SJSA1 (cell line): ENCODE results near the gene NTRK3. TPM values are rescaled to one million over a fixed set of nuclear protein-coding genes. Genes with fewer than 3 reads are reported as not detected.

Experiments
- DNase-seq, 2 experiments: peaks; one replicate each; pipeline ENCODE4 v3.0.0-alpha.2; 2015 to 2020; ENCODE audit warnings: low spot score in 2 of 2, low read depth in 1 of 2
- H3K27ac ChIP-seq: fragments of 250-450 bp; sonication (Bioruptor Pico); 2 replicates; pipeline ENCODE4 v1.5.1; 2020; ENCODE audit warnings: mild to moderate bottlenecking, moderate library complexity
- H3K27me3 ChIP-seq: fragments of 250-450 bp; sonication (Bioruptor Pico); replicated peaks from 2 replicates; pipeline ENCODE4 v1.5.1; 2020; ENCODE audit warnings: mild to moderate bottlenecking, moderate library complexity
- H3K36me3 ChIP-seq: fragments of 250-450 bp; sonication (Bioruptor Pico); 2 replicates; pipeline ENCODE4 v1.5.1; 2020; ENCODE audit warnings: mild to moderate bottlenecking
- H3K4me1 ChIP-seq: fragments of 250-450 bp; sonication (Bioruptor Pico); replicated peaks from 2 replicates; pipeline ENCODE4 v1.6.1; 2021; ENCODE audit warnings: mild to moderate bottlenecking
- H3K4me3 ChIP-seq: fragments of 250-450 bp; sonication (Bioruptor Pico); 2 replicates; pipeline ENCODE4 v1.5.1; 2020; ENCODE audit warnings: mild to moderate bottlenecking
- H3K9me3 ChIP-seq: fragments of 250-450 bp; sonication (Bioruptor Pico); replicated peaks from 2 replicates; pipeline ENCODE4 v1.5.1; 2020; ENCODE audit warnings: mild to moderate bottlenecking
- total RNA-seq: library from RNA; depleted of rRNA; stranded (reverse); fragments of >200 nt; shearing (Covaris generic); gene quantifications from 2 replicates; pipeline ENCODE4 v1.2.3, GENCODE V29; 2014; rRNA removed

NTRK3 gene
- 0.09 TPM in 1 of 2 replicates, not detected in the other for total RNA-seq

DNA sequence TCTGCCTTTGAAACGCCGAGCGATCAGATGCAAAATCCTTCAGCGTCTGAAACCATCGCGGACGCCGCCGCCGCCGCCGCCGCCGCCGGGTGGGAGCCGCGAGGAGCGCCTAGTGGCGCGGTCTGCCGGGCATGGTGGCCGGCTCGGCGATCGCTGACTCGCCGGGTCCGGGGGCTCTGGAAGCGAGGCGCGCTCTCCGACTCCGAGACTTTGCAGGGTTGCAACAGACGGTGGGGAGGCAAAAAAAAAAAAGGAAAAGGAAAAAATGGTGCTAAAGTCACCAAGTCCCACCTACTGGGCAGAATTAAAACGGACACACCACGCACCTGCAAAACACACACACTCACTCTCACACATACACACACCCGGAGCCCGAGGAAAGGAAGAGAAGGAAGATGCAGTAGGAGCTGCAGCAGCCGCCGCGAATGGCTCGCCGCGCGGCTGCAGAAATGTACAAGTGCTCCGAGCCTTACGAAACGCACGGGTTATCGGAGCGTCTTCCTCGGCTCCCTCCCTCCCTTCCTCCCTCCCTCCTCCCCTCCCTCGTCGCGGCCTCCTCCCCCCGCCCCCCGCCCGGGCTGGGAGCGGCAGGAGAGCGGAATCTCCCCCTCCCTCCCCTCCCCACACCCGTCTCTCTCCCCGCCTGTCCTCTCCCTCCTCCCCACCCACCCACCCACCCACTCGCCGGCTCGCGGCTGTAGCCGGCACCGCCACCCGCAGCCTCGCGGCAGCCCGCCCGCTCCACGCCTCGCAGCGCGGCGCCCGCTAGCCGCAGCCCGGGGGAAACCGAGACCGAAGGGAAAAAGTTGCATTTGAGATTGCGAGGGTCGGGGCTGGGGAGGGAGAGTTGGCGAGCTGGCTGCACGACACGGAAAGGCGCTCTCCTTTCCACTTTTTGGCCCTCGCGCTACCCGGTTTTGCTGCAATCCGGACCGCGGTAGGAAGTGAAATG, at the start of gene NTRK3:
NTRK3 (minus strand) TSS at position 461 of the 952 bp plus-strand sequence. CDS start 586 bp downstream, outside the sequence.
- DNase-seq = no peak
- Histone ChIP-seq H3K27ac (no peak within 1 kb of the TSS), H3K4me3 (no peak within 1 kb of the TSS), H3K4me1 (peaks cover 4% of the 10 kb centered on the region), H3K9me3 (no peaks in the 10 kb centered on the region), H3K27me3 (peaks cover 37% of the 10 kb centered on the region), H3K36me3 (no peaks in the 10 kb centered on the region)

GRCh38 chr15:88303395-88303794, 46.9 kb upstream of the NTRK3 start:
- H3K27me3 ChIP-seq = no peaks in the 10 kb centered on the region
- no peak for DNase-seq
- H3K4me1 ChIP-seq = no peaks in the 10 kb centered on the region
- no peaks in the 10 kb centered on the region for H3K9me3 ChIP-seq
- H3K36me3 ChIP-seq = no peaks in the 10 kb centered on the region
- H3K27ac ChIP-seq = no peak overlapping the region
- H3K4me3 ChIP-seq = no peak overlapping the region

GRCh38 chr15:88302373-88302772, 45.8 kb upstream of the NTRK3 start:
- Histone ChIP-seq H3K27ac (no peak overlapping the region), H3K27me3 (no peaks in the 10 kb centered on the region), H3K9me3 (no peaks in the 10 kb centered on the region), H3K4me3 (no peak overlapping the region), H3K36me3 (no peaks in the 10 kb centered on the region), H3K4me1 (no peaks in the 10 kb centered on the region)
- no peak for DNase-seq

DNA sequence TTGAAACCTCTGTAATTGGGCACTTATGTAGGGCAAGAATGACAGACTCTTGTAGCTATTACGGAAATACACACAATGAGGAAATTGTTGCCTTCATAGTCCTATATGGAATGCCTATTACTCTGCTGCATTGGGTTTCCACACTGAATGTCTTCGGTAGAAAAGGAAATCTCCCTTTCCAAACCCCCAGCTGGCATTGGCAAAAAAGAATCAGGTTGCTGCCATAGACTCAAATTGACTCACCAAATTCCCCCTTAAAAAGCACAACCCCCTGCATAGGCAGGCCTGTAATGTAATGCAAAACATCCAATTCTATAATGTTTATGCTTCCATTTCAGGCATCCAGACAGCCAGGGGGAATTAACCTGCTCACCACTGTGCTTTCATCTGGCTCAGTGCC, 44.8 kb upstream of the NTRK3 start:
- no peaks in the 10 kb centered on the region for H3K4me1 ChIP-seq
- no peaks in the 10 kb centered on the region for H3K9me3 ChIP-seq
- DNase-seq = no peak
- no peak overlapping the region for H3K27ac ChIP-seq
- no peaks in the 10 kb centered on the region for H3K36me3 ChIP-seq
- H3K4me3 ChIP-seq = no peak overlapping the region
- H3K27me3 ChIP-seq = no peaks in the 10 kb centered on the region

- DNase-seq = no peak
- Histone ChIP-seq H3K4me3 (no peak overlapping the region), H3K4me1 (no peaks in the 10 kb centered on the region), H3K27ac (no peak overlapping the region), H3K36me3 (no peaks in the 10 kb centered on the region), H3K9me3 (no peaks in the 10 kb centered on the region), H3K27me3 (no peaks in the 10 kb centered on the region)
Observed at GRCh38 chr15:88300861-88301260, 44.3 kb upstream of the NTRK3 start.

DNA sequence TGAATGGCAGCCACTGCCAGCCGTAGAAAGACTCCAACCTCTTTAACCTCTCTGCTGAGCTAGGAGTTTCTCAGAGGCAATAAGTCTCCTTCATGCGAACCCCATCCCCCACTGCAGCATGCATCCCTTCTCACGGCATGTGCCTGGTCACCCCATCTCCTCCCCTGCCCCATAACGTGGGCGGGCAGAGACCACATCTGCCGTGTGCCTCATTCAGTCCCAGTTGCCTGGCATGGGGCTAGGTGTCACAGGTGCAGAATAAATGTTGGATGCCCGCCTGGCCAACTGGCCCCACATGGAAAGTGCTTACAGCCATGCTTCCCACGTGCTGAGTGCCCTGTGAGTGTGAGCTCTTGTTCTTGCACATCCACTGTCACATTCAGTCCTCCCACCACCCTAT, 43.5 kb upstream of the NTRK3 start:
- no peaks in the 10 kb centered on the region for H3K4me1 ChIP-seq
- DNase-seq = no peak
- no peaks in the 10 kb centered on the region for H3K27me3 ChIP-seq
- H3K36me3 ChIP-seq = no peaks in the 10 kb centered on the region
- H3K9me3 ChIP-seq = no peaks in the 10 kb centered on the region
- no peak overlapping the region for H3K27ac ChIP-seq
- H3K4me3 ChIP-seq = no peak overlapping the region

DNA sequence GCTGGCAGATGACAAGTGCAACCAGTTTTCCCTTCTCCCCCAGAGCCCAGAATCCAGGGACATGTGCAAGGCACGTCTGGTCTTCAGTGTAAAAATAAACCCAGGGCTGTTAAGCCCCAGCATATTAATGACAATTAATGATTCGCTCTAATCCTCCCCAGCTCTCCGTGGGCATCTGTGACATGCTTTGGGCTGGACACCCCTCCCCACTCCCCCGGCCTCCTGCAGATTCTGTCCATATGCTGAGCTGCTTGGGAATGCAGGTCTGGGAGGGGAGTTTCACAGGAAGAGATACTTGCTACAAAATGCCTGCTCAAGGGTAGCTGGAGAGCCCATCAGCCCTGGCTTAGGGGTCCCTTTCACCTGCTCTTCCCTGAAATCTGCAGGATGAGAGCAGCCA, 43.0 kb upstream of the NTRK3 start:
- no peak for DNase-seq
- Histone ChIP-seq H3K27ac (no peak overlapping the region), H3K4me1 (no peaks in the 10 kb centered on the region), H3K27me3 (no peaks in the 10 kb centered on the region), H3K9me3 (no peaks in the 10 kb centered on the region), H3K36me3 (no peaks in the 10 kb centered on the region), H3K4me3 (no peak overlapping the region)

GRCh38 chr15:88288661-88289060, 32.1 kb upstream of the NTRK3 start:
- Histone ChIP-seq H3K27ac (no peak overlapping the region), H3K9me3 (no peaks in the 10 kb centered on the region), H3K36me3 (no peaks in the 10 kb centered on the region), H3K4me1 (no peaks in the 10 kb centered on the region), H3K27me3 (no peaks in the 10 kb centered on the region), H3K4me3 (no peak overlapping the region)
- no peak for DNase-seq

DNA sequence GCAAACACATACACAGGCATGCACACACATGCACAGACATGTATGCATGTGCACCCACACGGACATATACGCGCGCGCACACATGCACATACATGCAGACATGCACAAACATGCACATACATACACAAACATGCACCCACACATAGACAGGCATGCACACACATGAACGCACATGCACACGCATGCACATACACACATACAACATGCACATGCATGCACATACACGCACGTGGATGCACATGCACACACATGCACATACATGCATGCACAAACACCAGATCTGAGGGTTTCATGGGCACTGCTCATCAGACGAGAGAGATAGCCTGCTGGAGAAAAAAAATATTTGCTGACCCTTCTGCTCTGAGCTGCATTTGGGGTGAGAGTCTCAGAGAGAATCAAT, 31.7 kb upstream of the NTRK3 start:
- H3K4me1 ChIP-seq = no peaks in the 10 kb centered on the region
- H3K4me3 ChIP-seq = no peak overlapping the region
- H3K9me3 ChIP-seq = no peaks in the 10 kb centered on the region
- H3K27me3 ChIP-seq = no peaks in the 10 kb centered on the region
- no peak for DNase-seq
- H3K27ac ChIP-seq = no peak overlapping the region
- H3K36me3 ChIP-seq = no peaks in the 10 kb centered on the region

DNA sequence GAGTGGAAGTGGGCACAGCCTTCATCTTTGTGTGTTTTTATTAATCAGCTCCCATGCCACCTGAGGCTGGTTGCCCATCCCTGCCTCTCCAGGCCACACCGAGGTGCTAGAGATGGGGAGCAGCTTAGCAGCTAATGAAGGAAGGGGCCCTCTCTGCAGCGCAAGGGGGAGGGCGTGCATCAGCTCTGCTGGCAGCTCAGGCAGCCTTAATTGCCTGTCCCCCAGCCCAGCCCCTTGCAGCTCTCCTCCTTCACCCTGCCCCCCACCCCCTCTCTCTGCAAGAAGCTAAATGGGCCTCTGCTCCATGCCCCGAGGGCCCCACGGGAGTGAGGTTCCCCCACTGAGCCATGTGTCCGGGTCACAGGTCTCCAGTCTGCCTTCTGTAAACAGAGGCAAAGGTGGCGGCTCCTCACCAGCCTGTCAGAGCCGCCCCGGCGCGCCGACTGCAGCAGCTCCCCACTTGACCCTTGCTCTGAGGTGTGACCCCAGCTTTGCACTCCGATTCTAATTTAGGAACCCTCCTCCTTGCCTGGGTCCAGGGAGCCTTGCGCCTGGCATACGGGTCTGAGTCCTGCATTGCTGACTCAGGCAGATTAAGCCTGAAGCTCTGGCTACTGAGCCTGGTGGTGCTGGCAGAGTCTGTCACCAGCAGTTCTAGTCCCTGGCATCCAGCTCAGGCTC, 27.9 kb upstream of the NTRK3 start:
- Histone ChIP-seq H3K27ac (no peak overlapping the region), H3K27me3 (no peaks in the 10 kb centered on the region), H3K9me3 (no peaks in the 10 kb centered on the region), H3K4me3 (no peak overlapping the region), H3K36me3 (no peaks in the 10 kb centered on the region), H3K4me1 (no peaks in the 10 kb centered on the region)
- DNase-seq = no peak

GRCh38 chr15:88282614-88283013, 26.1 kb upstream of the NTRK3 start:
- no peaks in the 10 kb centered on the region for H3K9me3 ChIP-seq
- H3K4me3 ChIP-seq = no peak overlapping the region
- H3K27me3 ChIP-seq = no peaks in the 10 kb centered on the region
- DNase-seq = no peak
- H3K36me3 ChIP-seq = no peaks in the 10 kb centered on the region
- H3K4me1 ChIP-seq = no peaks in the 10 kb centered on the region
- no peak overlapping the region for H3K27ac ChIP-seq

DNA sequence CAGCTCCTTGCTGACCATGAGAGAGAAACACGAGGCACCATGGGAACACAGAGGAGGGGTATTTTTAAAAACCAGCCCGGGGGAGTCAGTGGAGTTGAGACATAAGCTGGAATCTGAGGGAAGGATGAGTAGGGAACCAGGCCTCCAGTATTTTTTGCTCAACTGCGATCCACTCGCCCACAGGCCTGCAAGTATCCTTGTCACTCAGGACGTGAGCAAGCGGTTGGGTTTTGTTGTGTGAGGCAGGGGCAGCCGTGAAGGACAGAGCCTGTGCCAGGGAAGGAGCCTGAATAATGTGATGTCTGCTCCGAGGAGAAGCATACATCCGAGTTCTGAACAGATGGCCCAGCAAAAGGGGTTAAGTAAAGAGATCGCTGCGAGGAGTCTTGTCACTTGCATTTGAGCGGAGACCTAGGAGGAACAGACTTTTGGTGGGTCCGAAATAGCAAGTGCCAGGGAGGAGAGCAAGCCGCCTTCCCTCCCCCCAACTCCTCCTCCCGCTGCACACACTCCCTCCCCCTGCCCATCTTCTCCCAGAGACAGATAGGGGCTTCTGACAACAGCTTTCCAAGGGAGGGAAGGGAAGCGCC, 20.4 kb upstream of the NTRK3 start:
- Histone ChIP-seq H3K4me1 (no peaks in the 10 kb centered on the region), H3K9me3 (no peaks in the 10 kb centered on the region), H3K36me3 (no peaks in the 10 kb centered on the region), H3K27ac (no peak overlapping the region), H3K27me3 (no peaks in the 10 kb centered on the region; the same call in 1 of the 2 replicates), H3K4me3 (no peak overlapping the region)
- no peak for DNase-seq

GRCh38 chr15:88275804-88276203, 19.3 kb upstream of the NTRK3 start:
- Histone ChIP-seq H3K27me3 (no peaks in the 10 kb centered on the region; the same call in 1 of the 2 replicates), H3K9me3 (no peaks in the 10 kb centered on the region), H3K4me1 (no peaks in the 10 kb centered on the region), H3K36me3 (no peaks in the 10 kb centered on the region), H3K27ac (no peak overlapping the region), H3K4me3 (no peak overlapping the region)
- DNase-seq = no peak
